Heart left ventricle (tissue), 16 donors: ENCODE results near the gene CEPT1. TPM values are rescaled to one million over a fixed set of nuclear protein-coding genes. Genes with fewer than 3 reads are reported as not detected.
"Not testable (repeated sequence)": the region's sequence is repeated elsewhere in the genome, so short reads cannot be mapped to it uniquely, and the experiment has no call there.

Source experiments
- ATAC-seq, 4 donors: fragments of 200-7000 bp; cut with Tn5 transposase; one replicate each; pipeline ENCODE4 v1.9.1; 2020 to 2022; ENCODE audit warnings: moderate library complexity in 4 of 4, mild to moderate bottlenecking in 3 of 4, moderate number of reproducible peaks in 1 of 4
- DNase-seq, 5 donors: peaks; one replicate each; pipeline ENCODE4 v3.0.0-alpha.2; 2020
- H3K27ac ChIP-seq, 12 donors: fragments of 200-600 bp; sonication (generic) in 4 of 12; one replicate each; pipeline versions ENCODE4 v1.5.0 to v1.8.0; 2016 to 2022; ENCODE audit warnings: mild to moderate bottlenecking in 2 of 12
- H3K27me3 ChIP-seq, 9 donors: fragments of 200-600 bp; sonication (generic) in 2 of 9; one replicate each; pipeline versions ENCODE4 v1.5.1 to v1.8.0; 2016 to 2022; ENCODE audit warnings: mild to moderate bottlenecking in 3 of 9
- H3K36me3 ChIP-seq, 9 donors: fragments of 200-600 bp; sonication (generic) in 2 of 9; one replicate each; pipeline versions ENCODE4 v1.5.0 to v1.8.0; 2018 to 2022; ENCODE audit warnings: mild to moderate bottlenecking in 2 of 9
- H3K4me1 ChIP-seq, 12 donors: fragments of 200-600 bp; sonication (generic) in 4 of 12; one replicate each; pipeline versions ENCODE4 v1.5.0 to v1.8.0; 2016 to 2022; ENCODE audit warnings: mild to moderate bottlenecking in 3 of 12
- H3K4me3 ChIP-seq, 12 donors: fragments of 200-600 bp; sonication (generic) in 4 of 12; one replicate each; pipeline versions ENCODE4 v1.5.0 to v1.8.0; 2017 to 2022; ENCODE audit warnings: mild to moderate bottlenecking in 9 of 12, moderate library complexity in 4 of 12
- H3K9me3 ChIP-seq, 12 donors: fragments of 200-600 bp; sonication (generic) in 4 of 12; one replicate each; pipeline versions ENCODE4 v1.5.0 to v1.8.0; 2016 to 2022; ENCODE audit warnings: mild to moderate bottlenecking in 1 of 12
- POLR2A ChIP-seq, 2 donors: fragments of 450-650 bp; IDR thresholded peaks; one replicate each; pipeline ENCODE4 v1.6.1; 2017; ENCODE audit warnings: antibody characterized with exemption in 2 of 2, mild to moderate bottlenecking in 2 of 2, moderate library complexity in 2 of 2
- WGBS, 4 donors: extraction: QIAGEN DNeasy Blood & Tissue Kit in 2 of 4; methylation state at CpG; one replicate each; pipeline versions ENCODE4 v1.1.5 to v1.1.7; 2013 to 2018; 5-methylcytosine and 5-hydroxymethylcytosine counted together
- intact Hi-C, 10 donors: fragments of 100-400 bp; cut with DNase I; formaldehyde crosslinking; loops; one replicate each; pipeline versions ENCODE4 v1.11.1 to v1.14.2; 2022
- polyA plus RNA-seq, 2 donors: library from polyadenylated mRNA; stranded (reverse); fragments of 200-250 nt; gene quantifications; one replicate each; pipeline ENCODE4 v1.2.3, GENCODE V29; 2013
- total RNA-seq, 9 donors: library from RNA; depleted of rRNA in 2 of 9; stranded (reverse); fragments of >200 nt in 2 of 9; fragmentation: NEBNext Ultra II Directional in 3 of 9; extraction: Animal tissue kit (Norgen Biotek cat#: 25700) in 3 of 9; gene quantifications; one replicate each; pipeline versions ENCODE4 v1.1.0 to v1.2.4, GENCODE V29; 2016 to 2023
- TF ChIP-seq, protein P1 (sequence below), 12 donors: fragments of 200-600 bp; sonication (generic) in 4 of 12; IDR thresholded peaks; one replicate each; pipeline versions ENCODE4 v1.5.0 to v1.8.0; 2018 to 2022; ENCODE audit warnings: antibody characterized with exemption in 12 of 12, mild to moderate bottlenecking in 5 of 12
- donor health status: ischemic (EF 13 %, LVEDD 7.1; RV severe dilation, severe dysfunction).
- donor health status: healthy with polysubstance abuse.
- donor health status: DM: no; HTN: yes; CAD: no.
- donor health status: DM: no; HTN: no; CAD: no.
- donor health status: ischemic (EF 25% LVEDD 6.9; RV normal size, moderate dysfunction).
- donor health status: ischemic (EF 25% LVEDD 5.7; RV mildly dilated, moderate dysfunction).
- donor health status: healthy.
- donor health status: DM: yes; HTN: yes; CAD: no.
- donor health status: ischemic (EF 35%, LVEDD 5.7; RV mildly dilated, moderate dysfunction).
- donor health status: nonischemic (EF 11% LVEDD 7.7; RV severe dilation, severe dysfunction).
- donor health status: DM: yes; HTN: yes; CAD: no.
- donor health status: PGD.
- donor health status: ischemic (EF 29% LVEDD 5.4; RV normal size, mild dysfunction).
- donor health status: nonischemic (EF 23%, LVEDD 6.1; RV moderate dilation, normal function).

The CEPT1 gene
- total and polyA plus RNA-seq, 11 donors, result 7.4 to 26.9 (median 11.6) TPM

DNA sequence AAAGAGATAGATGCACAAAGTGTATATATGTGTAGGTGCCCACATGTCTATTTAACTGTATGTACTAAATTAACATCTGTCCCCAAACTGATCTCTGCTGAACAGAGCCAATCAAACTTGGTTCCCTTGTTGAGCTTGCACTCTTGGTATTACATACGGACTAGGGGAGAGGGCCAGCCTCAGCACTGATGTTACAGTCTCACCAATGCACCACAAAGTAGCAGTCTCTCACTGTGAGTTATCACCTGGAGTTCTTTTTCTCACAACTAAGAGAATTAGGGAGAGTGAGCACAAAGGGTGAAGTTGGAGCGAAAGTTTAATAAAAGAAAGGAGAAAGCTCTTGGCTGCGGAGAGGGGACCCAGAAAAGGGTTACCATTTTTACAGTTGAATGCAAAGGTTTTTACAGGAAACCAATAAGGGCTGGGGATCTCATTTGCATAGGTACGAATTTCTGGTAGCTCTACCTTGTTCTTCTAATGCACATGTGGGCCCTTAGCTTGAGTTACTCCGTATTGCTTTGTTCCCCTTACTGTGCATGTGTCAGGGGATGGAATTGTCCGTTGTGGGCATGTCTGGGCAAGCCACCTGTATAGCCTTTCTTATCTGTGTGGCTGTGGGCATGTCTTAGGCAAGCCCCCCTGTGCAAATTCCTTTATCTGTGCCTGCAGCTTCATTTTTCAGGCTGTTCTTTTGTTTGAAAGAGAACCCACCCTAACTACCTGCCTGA, 74.2 kb downstream of the CEPT1 start:
- peak overlapping the region in 1 of 12 donors; percentile 86 for H3K27ac ChIP-seq
- 79 to 85% (median 83%) methylated on average over 6 of the region's 6 CpGs for WGBS, 4 donors
- intact Hi-C loops, result no loop called here
- H3K9me3 ChIP-seq, result no peaks in the 10 kb centered on the region
- peaks cover 0 to 63% (median 0%) of the 10 kb centered on the region in 12 donors for H3K4me1 ChIP-seq
- no peak for DNase-seq
- H3K4me3 ChIP-seq, result no peak overlapping the region
- no peak for TF ChIP-seq POLR2A (IDR thresholded peaks at IDR 0.05)
- TF ChIP-seq, protein P1, sequence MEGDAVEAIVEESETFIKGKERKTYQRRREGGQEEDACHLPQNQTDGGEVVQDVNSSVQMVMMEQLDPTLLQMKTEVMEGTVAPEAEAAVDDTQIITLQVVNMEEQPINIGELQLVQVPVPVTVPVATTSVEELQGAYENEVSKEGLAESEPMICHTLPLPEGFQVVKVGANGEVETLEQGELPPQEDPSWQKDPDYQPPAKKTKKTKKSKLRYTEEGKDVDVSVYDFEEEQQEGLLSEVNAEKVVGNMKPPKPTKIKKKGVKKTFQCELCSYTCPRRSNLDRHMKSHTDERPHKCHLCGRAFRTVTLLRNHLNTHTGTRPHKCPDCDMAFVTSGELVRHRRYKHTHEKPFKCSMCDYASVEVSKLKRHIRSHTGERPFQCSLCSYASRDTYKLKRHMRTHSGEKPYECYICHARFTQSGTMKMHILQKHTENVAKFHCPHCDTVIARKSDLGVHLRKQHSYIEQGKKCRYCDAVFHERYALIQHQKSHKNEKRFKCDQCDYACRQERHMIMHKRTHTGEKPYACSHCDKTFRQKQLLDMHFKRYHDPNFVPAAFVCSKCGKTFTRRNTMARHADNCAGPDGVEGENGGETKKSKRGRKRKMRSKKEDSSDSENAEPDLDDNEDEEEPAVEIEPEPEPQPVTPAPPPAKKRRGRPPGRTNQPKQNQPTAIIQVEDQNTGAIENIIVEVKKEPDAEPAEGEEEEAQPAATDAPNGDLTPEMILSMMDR (IDR thresholded peaks at IDR 0.05), result no peak
- H3K36me3 ChIP-seq, result no peaks in the 10 kb centered on the region
- peaks cover 0 to 3% (median 0%) of the 10 kb centered on the region in 9 donors for H3K27me3 ChIP-seq
- ATAC-seq, result no peak

DNA sequence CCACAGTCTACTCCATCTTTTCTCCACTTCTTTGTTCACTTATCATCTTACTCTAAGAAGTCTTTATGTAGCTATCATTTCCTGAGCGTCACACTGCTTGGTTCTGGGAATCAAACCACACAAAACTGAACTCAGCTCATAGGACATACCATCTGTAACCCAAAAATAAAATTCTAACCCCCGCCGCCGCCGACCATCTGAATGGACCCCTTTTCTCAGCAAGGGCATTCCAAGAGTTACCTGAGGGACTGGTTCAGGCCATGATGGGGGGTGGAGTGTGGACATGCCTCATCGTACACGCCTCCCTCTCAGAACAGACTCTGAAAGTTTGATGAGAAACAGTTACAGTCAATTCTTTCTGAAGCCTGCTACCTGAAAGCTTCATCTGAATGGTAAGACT, 74.9 kb downstream of the CEPT1 start:
- ATAC-seq (no peak), DNase-seq (no peak)
- no peak overlapping the region for H3K4me3 ChIP-seq
- H3K4me1 ChIP-seq, result peaks cover 0 to 70% (median 0%) of the 10 kb centered on the region in 12 donors
- 83 to 94% (median 86%) methylated on average over 7 of the region's 7 CpGs for WGBS, 4 donors
- peak overlapping the region in 1 of 12 donors; percentile 86 for H3K27ac ChIP-seq
- H3K36me3 ChIP-seq, result no peaks in the 10 kb centered on the region
- no peaks in the 10 kb centered on the region for H3K9me3 ChIP-seq
- intact Hi-C loops, result no loop called here
- TF ChIP-seq, protein P1 (IDR thresholded peaks at IDR 0.05), result no peak
- no peak for TF ChIP-seq POLR2A (IDR thresholded peaks at IDR 0.05)
- H3K27me3 ChIP-seq, result no peaks in the 10 kb centered on the region

GRCh38 chr1:111215285-111215684, 75.3 kb downstream of the CEPT1 start:
- DNase-seq, ATAC-seq, H3K36me3 ChIP-seq, H3K27me3 ChIP-seq, intact Hi-C loops, H3K9me3 ChIP-seq: not testable (repeated sequence)
- 88 to 93% (median 91%) methylated on average over 2 of the region's 2 CpGs for WGBS, 4 donors
- peaks cover 0 to 74% (median 0%) of the 10 kb centered on the region in 12 donors for H3K4me1 ChIP-seq
- H3K27ac ChIP-seq, result peak overlapping the region in 1 of 12 donors; percentile 86
- peak overlapping the region in 1 of 12 donors; percentile 10 for H3K4me3 ChIP-seq

GRCh38 chr1:111216751-111217150, 76.7 kb downstream of the CEPT1 start:
- ATAC-seq (no peak), DNase-seq (no peak)
- H3K4me3 ChIP-seq, result no peak overlapping the region
- no peaks in the 10 kb centered on the region for H3K9me3 ChIP-seq
- no peaks in the 10 kb centered on the region for H3K27me3 ChIP-seq
- peak overlapping the region in 1 of 12 donors; percentile 86 for H3K27ac ChIP-seq
- peaks cover 0 to 88% (median 0%) of the 10 kb centered on the region in 12 donors for H3K4me1 ChIP-seq
- H3K36me3 ChIP-seq, result no peaks in the 10 kb centered on the region
- WGBS, 4 donors, result 86 to 88% (median 87%) methylated on average over 5 of the region's 5 CpGs
- intact Hi-C loops, result no loop called here
- TF ChIP-seq, protein P1 (IDR thresholded peaks at IDR 0.05), result no peak
